Measurements from ENCODE around the gene TXNL1.
"Not testable (repeated sequence)": the region's sequence is repeated elsewhere in the genome, so short reads cannot be mapped to it uniquely, and the experiment has no call there.

TXNL1 gene

GRCh38 chr18:56574861-56575260 lies 63.5 kb downstream of the TXNL1 start:
- H3K4me3 Mint-ChIP-seq, result no peak overlapping the region
- H3K36me3 Mint-ChIP-seq (ENCODE audit: low read depth), result no peaks in the 10 kb centered on the region
- peak overlapping the region; percentile 1 to 52 (median 43) for H3K27ac Mint-ChIP-seq
- peaks cover 7% of the 10 kb centered on the region for H3K27me3 Mint-ChIP-seq (ENCODE audit: low read depth)
- peaks cover 6% of the 10 kb centered on the region for H3K9me3 Mint-ChIP-seq
- peaks cover 35% of the 10 kb centered on the region for H3K4me1 Mint-ChIP-seq
- TF ChIP-seq CTCF (IDR thresholded peaks at IDR 0.05; ENCODE audit: unreplicated experiment in 3 of 3), result no peak

DNA sequence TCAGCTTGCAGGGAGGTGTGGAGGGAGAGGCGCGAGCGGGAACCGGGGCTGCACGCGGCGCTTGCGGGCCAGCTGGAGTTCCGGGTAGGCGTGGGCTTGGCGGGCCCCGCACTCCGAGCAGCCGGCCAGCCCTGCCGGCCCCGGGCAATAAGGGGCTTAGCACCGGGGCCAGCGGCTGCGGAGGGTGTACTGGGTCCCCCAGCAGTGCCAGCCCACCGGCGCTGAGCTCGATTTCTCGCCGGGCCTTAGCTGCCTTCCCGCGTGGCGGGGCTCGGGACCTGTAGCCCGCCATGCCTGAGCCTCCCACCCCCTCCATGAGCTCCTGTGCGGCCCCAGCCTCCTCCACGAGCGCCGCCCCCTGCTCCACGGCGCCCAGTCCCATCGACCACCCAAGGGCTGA lies 66.1 kb downstream of the TXNL1 start:
- H3K4me1 Mint-ChIP-seq, result peaks cover 35% of the 10 kb centered on the region
- H3K36me3 Mint-ChIP-seq (ENCODE audit: low read depth); H3K9me3 Mint-ChIP-seq; H3K27ac Mint-ChIP-seq; H3K27me3 Mint-ChIP-seq (ENCODE audit: low read depth); H3K4me3 Mint-ChIP-seq: not testable (repeated sequence)

- no peaks in the 10 kb centered on the region for H3K36me3 Mint-ChIP-seq (ENCODE audit: low read depth)
- no peak overlapping the region for H3K4me3 Mint-ChIP-seq
- H3K27me3 Mint-ChIP-seq (ENCODE audit: low read depth), result peaks cover 3% of the 10 kb centered on the region
- H3K27ac Mint-ChIP-seq, result no peak overlapping the region
- H3K4me1 Mint-ChIP-seq, result peaks cover 30% of the 10 kb centered on the region
- no peaks in the 10 kb centered on the region for H3K9me3 Mint-ChIP-seq
- TF ChIP-seq CTCF (IDR thresholded peaks at IDR 0.05; ENCODE audit: unreplicated experiment in 3 of 3), result no peak
These were observed 67.4 kb downstream of the TXNL1 start for GRCh38 chr18:56570978-56571377.

DNA sequence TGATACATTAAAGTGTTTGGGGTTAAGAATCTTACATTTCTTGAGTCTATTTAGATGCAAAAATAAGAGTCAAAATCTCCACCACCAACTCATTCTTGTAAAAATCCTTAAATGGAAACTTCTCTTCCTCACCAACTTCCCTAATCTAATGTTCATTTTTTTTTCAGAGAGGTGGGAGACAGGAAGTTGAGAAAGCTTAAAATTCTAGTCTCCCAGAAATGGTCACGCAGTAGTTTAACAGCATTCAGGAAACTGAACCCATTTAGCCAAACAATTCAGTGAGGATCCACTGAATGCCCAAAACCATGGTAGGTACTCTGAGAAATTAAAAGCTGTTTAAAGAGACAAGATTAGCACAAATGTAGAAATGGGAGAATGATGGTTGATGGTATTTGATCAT lies 69.0 kb downstream of the TXNL1 start:
- no peaks in the 10 kb centered on the region for H3K9me3 Mint-ChIP-seq
- no peak overlapping the region for H3K4me3 Mint-ChIP-seq
- H3K27me3 Mint-ChIP-seq (ENCODE audit: low read depth), result peaks cover 3% of the 10 kb centered on the region
- peaks cover 29% of the 10 kb centered on the region for H3K4me1 Mint-ChIP-seq
- no peak overlapping the region for H3K27ac Mint-ChIP-seq
- no peaks in the 10 kb centered on the region for H3K36me3 Mint-ChIP-seq (ENCODE audit: low read depth)
- TF ChIP-seq CTCF (IDR thresholded peaks at IDR 0.05; ENCODE audit: unreplicated experiment in 3 of 3), result no peak

DNA sequence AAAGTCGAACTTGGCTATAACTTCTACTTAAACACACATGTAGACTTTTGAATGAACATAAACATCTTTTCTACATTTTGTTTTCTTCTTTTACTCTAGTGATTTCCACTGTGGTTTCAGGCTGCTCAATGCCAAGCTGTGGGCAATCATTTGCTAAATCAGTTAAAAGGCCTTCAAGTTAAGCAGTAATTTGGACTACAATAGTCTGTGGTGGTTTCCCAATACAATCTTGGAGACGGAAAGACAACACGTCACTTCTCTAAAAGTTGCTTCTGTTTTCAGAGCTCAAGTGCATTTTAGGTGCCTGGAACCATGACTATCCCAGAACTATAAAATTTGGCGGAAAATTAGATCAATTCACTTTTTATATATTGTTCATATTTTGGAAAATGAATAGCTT lies 69.4 kb downstream of the TXNL1 start:
- Mint-ChIP-seq H3K27ac (no peak overlapping the region), H3K36me3 (ENCODE audit: low read depth) (no peaks in the 10 kb centered on the region), H3K9me3 (no peaks in the 10 kb centered on the region), H3K27me3 (ENCODE audit: low read depth) (peaks cover 3% of the 10 kb centered on the region), H3K4me3 (no peak overlapping the region), H3K4me1 (peaks cover 31% of the 10 kb centered on the region)
- TF ChIP-seq CTCF (IDR thresholded peaks at IDR 0.05; ENCODE audit: unreplicated experiment in 3 of 3), result no peak

DNA sequence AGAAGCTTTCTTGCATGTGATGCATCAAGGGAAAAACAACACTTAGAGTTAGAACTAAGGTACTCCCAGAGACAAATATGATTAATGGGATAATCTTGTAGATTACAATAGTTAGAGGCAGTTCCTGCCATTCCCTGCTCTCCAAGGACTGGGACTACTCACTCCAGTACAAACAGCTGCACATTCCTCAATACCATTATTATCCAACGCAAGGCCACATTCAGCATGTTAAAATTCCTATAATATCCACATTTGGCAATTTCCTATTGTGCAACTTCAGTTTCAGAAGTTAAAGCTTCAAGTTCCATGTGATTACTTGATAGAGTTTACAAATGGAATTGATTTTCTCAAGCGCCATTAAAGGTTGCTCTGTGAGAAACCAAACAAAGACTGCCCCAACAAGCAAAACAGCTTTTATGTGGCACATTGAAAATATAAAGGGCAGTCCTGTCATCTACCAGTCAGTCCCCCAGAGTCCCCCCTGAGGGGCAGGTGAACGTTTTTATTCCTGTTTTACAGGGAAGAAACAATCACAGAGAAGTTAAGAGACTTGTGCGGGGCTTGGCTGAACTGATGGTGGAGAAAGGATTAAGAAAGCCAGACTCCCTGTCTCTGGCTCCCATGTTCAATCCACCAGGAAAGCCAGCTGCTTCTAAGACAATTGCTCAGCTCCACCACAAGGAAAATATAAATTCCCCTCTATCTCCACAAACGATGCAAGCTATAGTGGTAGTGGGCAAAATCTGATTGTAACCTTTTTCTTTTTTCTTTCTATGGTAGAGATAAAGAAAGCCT lies 72.6 kb downstream of the TXNL1 start:
- H3K27ac Mint-ChIP-seq, result peak overlapping the region; percentile 41 to 75 (median 73)
- peaks cover 34% of the 10 kb centered on the region for H3K4me1 Mint-ChIP-seq
- H3K4me3 Mint-ChIP-seq, result no peak overlapping the region
- no peaks in the 10 kb centered on the region for H3K36me3 Mint-ChIP-seq (ENCODE audit: low read depth)
- no peaks in the 10 kb centered on the region for H3K9me3 Mint-ChIP-seq
- TF ChIP-seq CTCF (IDR thresholded peaks at IDR 0.05; ENCODE audit: unreplicated experiment in 3 of 3), result no peak
- H3K27me3 Mint-ChIP-seq (ENCODE audit: low read depth), result peaks cover 6% of the 10 kb centered on the region
